ENCODE measurements around the gene CCDC112. TPM values are rescaled to one million over a fixed set of nuclear protein-coding genes. Genes with fewer than 3 reads are reported as not detected.

Gene CCDC112
- total and polyA plus RNA-seq, 2 of the 13 experiments (the other 11 are each of a cell fraction or from before 2014, with no cell fraction given), result 1.1 to 2.8 TPM

- H3K9me3 ChIP-seq (ENCODE audit: low read length), result no peaks in the 10 kb centered on the region
- no peak overlapping the region for H3K4me3 ChIP-seq (replicated peaks in 1 of 3; ENCODE audit: insufficient read depth in 1 of 3, low read depth in 2 of 3, low read length in 3 of 3)
- BruUV-seq (replicated peaks), result no TSS peak
- intact Hi-C loops (cut with micrococcal nuclease; ENCODE audit: unreplicated experiment), result no loop called here
- 57% methylated on average over 1 of the region's 1 CpG for WGBS (ENCODE audit: low lambda C conversion rate)
- no peak overlapping the region for H3K9ac ChIP-seq (ENCODE audit: insufficient read depth, low read depth, low read length)
- no peak overlapping the region for H3K4me2 ChIP-seq (ENCODE audit: low read depth, low read length)
- H3K27me3 ChIP-seq (ENCODE audit: control insufficient read depth in 1 of 2, insufficient read depth in 2 of 2, low read length in 2 of 2), result peaks cover 1 to 6% of the 10 kb centered on the region in 2 experiments; a peak in 3 of 5 replicates
- CTCF ChIA-PET (ENCODE audit: low intra/inter-chr PET ratio, low total read pairs), result no interaction called here
- TF ChIP-seq NR1H2 (CRISPR knock-in tag; IDR thresholded peaks at IDR 0.05; ENCODE audit: borderline replicate concordance, low read depth) (no peak), MYPOP (CRISPR knock-in tag; IDR thresholded peaks at IDR 0.05) (no peak), ZNF839 (CRISPR knock-in tag; IDR thresholded peaks at IDR 0.05; ENCODE audit: borderline replicate concordance) (no peak), RELA (CRISPR knock-in tag; IDR thresholded peaks at IDR 0.05) (no peak), KLF6 (CRISPR knock-in tag; IDR thresholded peaks at IDR 0.05) (no peak), ZBTB21 (CRISPR knock-in tag; IDR thresholded peaks at IDR 0.05) (no peak), HDAC6 (IDR thresholded peaks at IDR 0.05; ENCODE audit: low read depth, low read length) (no peak), ZNF350 (CRISPR knock-in tag; IDR thresholded peaks at IDR 0.05; ENCODE audit: borderline replicate concordance, low read depth) (no peak), ELF1 (CRISPR knock-in tag; IDR thresholded peaks at IDR 0.05) (no peak)
- DNase-seq (ENCODE audit: low spot score) (no peak), ATAC-seq (no peak), FAIRE-seq (no peak)
- in situ Hi-C loops (cut with HindIII; ENCODE audit: extremely low pct_ligation_motif_present, low pct_unique_long_range_greater_than_20kb), result no loop called here
- no peaks in the 10 kb centered on the region for H3K36me3 ChIP-seq (replicated peaks in 1 of 2; ENCODE audit: control insufficient read depth in 1 of 2, insufficient read depth in 2 of 2, low read length in 2 of 2)
- H3K27ac ChIP-seq (ENCODE audit: extremely low read length, insufficient read depth, low read length), result no peak overlapping the region
- peaks cover 9% of the 10 kb centered on the region for H3K4me1 ChIP-seq (ENCODE audit: insufficient read depth, low read length)
- POLR2A ChIA-PET, result no interaction called here
- H4K20me1 ChIP-seq (ENCODE audit: insufficient read depth, low read length), result no peaks in the 10 kb centered on the region
- H2AFZ ChIP-seq (ENCODE audit: low read length), result no peak overlapping the region
- no peaks in the 10 kb centered on the region for H3K79me2 ChIP-seq (ENCODE audit: insufficient read depth, low read length)
Measured at GRCh38 chr5:115333164-115333563, 36.7 kb upstream of the CCDC112 start.

GRCh38 chr5:115330830-115331229, 34.4 kb upstream of the CCDC112 start:
- no peaks in the 10 kb centered on the region for H4K20me1 ChIP-seq (ENCODE audit: insufficient read depth, low read length)
- no peaks in the 10 kb centered on the region for H3K79me2 ChIP-seq (ENCODE audit: insufficient read depth, low read length)
- POLR2A ChIA-PET, result no interaction called here
- H3K27ac ChIP-seq (ENCODE audit: extremely low read length, insufficient read depth, low read length), result no peak overlapping the region
- peaks cover 1 to 11% of the 10 kb centered on the region in 2 experiments; a peak in 3 of 5 replicates for H3K27me3 ChIP-seq (ENCODE audit: control insufficient read depth in 1 of 2, insufficient read depth in 2 of 2, low read length in 2 of 2)
- H3K4me2 ChIP-seq (ENCODE audit: low read depth, low read length), result no peak overlapping the region
- CTCF ChIA-PET (ENCODE audit: low intra/inter-chr PET ratio, low total read pairs), result no interaction called here
- no peaks in the 10 kb centered on the region for H3K4me1 ChIP-seq (ENCODE audit: insufficient read depth, low read length)
- no peaks in the 10 kb centered on the region for H3K9me3 ChIP-seq (ENCODE audit: low read length)
- H3K9ac ChIP-seq (ENCODE audit: insufficient read depth, low read depth, low read length), result no peak overlapping the region
- FAIRE-seq (no peak), ATAC-seq (no peak), DNase-seq (ENCODE audit: low spot score) (no peak)
- intact Hi-C loops (cut with micrococcal nuclease; ENCODE audit: unreplicated experiment), result no loop called here
- no peak overlapping the region for H2AFZ ChIP-seq (ENCODE audit: low read length)
- no peak overlapping the region for H3K4me3 ChIP-seq (replicated peaks in 1 of 3; ENCODE audit: insufficient read depth in 1 of 3, low read depth in 2 of 3, low read length in 3 of 3)
- 1% methylated on average over 2 of the region's 2 CpGs for WGBS (ENCODE audit: low lambda C conversion rate)
- in situ Hi-C loops (cut with HindIII; ENCODE audit: extremely low pct_ligation_motif_present, low pct_unique_long_range_greater_than_20kb), result no loop called here
- no peaks in the 10 kb centered on the region for H3K36me3 ChIP-seq (replicated peaks in 1 of 2; ENCODE audit: control insufficient read depth in 1 of 2, insufficient read depth in 2 of 2, low read length in 2 of 2)
- BruUV-seq (replicated peaks), result no TSS peak
- TF ChIP-seq ZNF687 (CRISPR knock-in tag; IDR thresholded peaks at IDR 0.05), result no peak
- TF ChIP-seq RAD51 (IDR thresholded peaks at IDR 0.05; ENCODE audit: borderline replicate concordance), result no peak
- TF ChIP-seq ZNF281 (CRISPR knock-in tag; IDR thresholded peaks at IDR 0.05; ENCODE audit: borderline replicate concordance), result no peak
